Stimulated activated effector memory CD8-positive, alpha-beta T cell treated with anti-CD3 and anti-CD28 coated beads, Interleukin-12 subunit alpha, Interleukin-12 subunit beta, amount 100 ng/mL, for 72 hours (primary cell): ENCODE results near the gene ADAP1.
A peak's percentile ranks its signal among the peaks of the same experiment; 100 is the strongest.

Experiments used
- ATAC-seq: fragments of 150-1000 bp; cut with Tn5 transposase; 2 replicates; pipeline ENCODE4 v1.10.0; 2021
- DNase-seq, 2 donors: peaks; one replicate each; pipeline ENCODE4 v3.0.0; 2021 to 2022; ENCODE audit warnings: low spot score in 2 of 2
- H3K27ac Mint-ChIP-seq: one replicate; pipeline ENCODE4 v1.8.0; 2022; ENCODE audit warnings: mild to moderate bottlenecking, mixed read lengths
- H3K36me3 Mint-ChIP-seq: one replicate; pipeline ENCODE4 v1.8.0; 2022; ENCODE audit warnings: mild to moderate bottlenecking, mixed read lengths
- H3K4me1 Mint-ChIP-seq: one replicate; pipeline ENCODE4 v1.8.0; 2022; ENCODE audit warnings: mixed read lengths
- H3K4me3 Mint-ChIP-seq: one replicate; pipeline ENCODE4 v1.8.0; 2022; ENCODE audit warnings: mild to moderate bottlenecking, mixed read lengths
- H3K9me3 Mint-ChIP-seq: one replicate; pipeline ENCODE4 v1.8.0; 2022; ENCODE audit warnings: mixed read lengths

Gene ADAP1

GRCh38 chr7:981793-982510, 27.5 kb upstream of the ADAP1 start:
- ATAC-seq (no peak), DNase-seq (no peak)
- Mint-ChIP-seq H3K27ac (no peak overlapping the region), H3K4me3 (no peak overlapping the region), H3K9me3 (no peaks in the 10 kb centered on the region), H3K4me1 (no peaks in the 10 kb centered on the region), H3K36me3 (no peaks in the 10 kb centered on the region)

DNA sequence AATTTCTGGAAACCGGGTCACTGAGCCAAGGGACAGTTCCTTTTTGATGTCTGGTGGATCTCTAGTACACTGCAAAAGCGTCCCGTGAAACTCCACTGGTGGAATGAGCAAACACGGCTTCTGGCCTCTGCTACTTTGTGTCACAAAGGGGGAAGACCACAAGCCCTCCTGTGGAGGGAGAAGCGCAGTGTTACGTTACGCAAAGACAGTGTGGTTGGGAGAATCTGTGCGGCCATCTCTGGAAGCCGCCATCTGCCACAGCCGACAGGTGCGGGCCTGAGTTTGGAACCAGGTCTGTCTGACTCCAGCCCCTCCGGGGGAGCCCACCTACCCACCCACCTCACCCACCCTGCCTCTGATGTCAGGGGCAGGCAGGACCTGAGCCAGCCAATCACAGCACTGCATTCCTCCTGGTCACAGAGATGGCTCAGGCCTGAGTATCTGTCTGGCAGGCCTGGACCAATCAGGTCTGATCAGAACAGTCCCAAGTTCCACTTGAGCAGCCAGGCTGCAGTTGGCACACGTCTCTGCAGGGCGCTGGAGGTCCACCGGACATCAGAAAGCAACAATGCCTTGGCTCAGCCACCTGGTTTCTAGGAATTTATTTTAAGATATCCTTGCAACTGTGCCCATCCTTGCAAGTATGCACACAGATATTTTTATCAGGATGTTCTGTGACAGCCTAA, 25.5 kb upstream of the ADAP1 start:
- Mint-ChIP-seq H3K4me3 (no peak overlapping the region), H3K9me3 (no peaks in the 10 kb centered on the region), H3K4me1 (no peaks in the 10 kb centered on the region), H3K36me3 (peaks cover under 1% of the 10 kb centered on the region), H3K27ac (no peak overlapping the region)
- DNase-seq (no peak), ATAC-seq (no peak)

- no peaks in the 10 kb centered on the region for H3K4me1 Mint-ChIP-seq
- H3K4me3 Mint-ChIP-seq = no peak overlapping the region
- peaks cover 8% of the 10 kb centered on the region for H3K36me3 Mint-ChIP-seq
- no peak overlapping the region for H3K27ac Mint-ChIP-seq
- DNase-seq (no peak), ATAC-seq (no peak)
- no peaks in the 10 kb centered on the region for H3K9me3 Mint-ChIP-seq
Measured at GRCh38 chr7:979151-979550, 24.7 kb upstream of the ADAP1 start.

DNA sequence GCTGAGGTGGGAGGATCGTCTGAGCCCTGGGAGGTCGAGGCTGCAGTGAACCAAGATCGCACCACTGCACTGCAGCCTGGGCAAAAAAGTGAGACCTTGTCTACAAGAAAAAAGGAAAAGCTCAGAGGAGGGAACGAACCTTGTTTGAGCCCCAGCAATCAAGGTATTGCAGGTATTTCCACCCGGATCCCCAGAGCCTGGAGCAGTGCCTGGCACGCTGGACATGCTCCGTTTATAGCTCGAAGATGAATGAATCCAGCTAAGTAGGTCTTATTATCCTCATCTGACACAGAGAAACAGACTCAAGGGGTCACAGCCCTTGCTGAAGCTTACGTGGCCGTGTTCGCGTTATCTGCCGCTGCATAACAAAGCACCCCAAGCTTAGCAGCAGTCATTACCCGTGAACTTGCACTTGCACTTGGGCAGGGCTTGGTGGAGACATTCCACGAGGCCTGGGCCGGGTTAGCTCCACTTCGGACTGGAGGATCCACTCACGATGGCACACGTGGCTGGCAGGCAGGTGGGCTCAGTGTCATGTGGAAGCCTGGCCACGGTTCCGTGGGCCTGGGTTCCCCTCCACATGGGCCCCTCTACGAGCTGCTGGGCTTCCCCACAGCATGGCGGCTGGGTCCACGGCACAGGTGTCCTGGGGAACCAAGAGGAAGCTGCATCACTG, 24.1 kb upstream of the ADAP1 start:
- peaks cover 14% of the 10 kb centered on the region for H3K36me3 Mint-ChIP-seq
- no peaks in the 10 kb centered on the region for H3K4me1 Mint-ChIP-seq
- H3K9me3 Mint-ChIP-seq = no peaks in the 10 kb centered on the region
- no peak overlapping the region for H3K4me3 Mint-ChIP-seq
- no peak for DNase-seq
- no peak overlapping the region for H3K27ac Mint-ChIP-seq
- ATAC-seq = no peak

DNA sequence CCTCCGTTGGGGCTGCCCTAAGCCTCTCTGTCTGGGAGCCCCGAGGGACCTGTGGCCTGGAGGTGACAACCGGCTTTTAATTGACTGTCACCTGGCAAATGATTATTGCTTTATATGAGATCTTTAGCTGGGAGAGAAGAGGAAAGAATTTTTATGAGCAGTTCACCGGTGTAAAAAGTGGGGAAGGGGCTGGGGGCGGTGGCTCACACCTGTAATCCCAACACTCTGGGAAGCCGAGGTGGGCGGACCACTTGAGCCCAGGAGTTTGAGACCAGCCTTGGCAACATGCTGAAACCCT, 23.5 kb upstream of the ADAP1 start:
- no peak overlapping the region for H3K4me3 Mint-ChIP-seq
- no peak for ATAC-seq
- no peaks in the 10 kb centered on the region for H3K4me1 Mint-ChIP-seq
- DNase-seq = no peak
- H3K27ac Mint-ChIP-seq = no peak overlapping the region
- no peaks in the 10 kb centered on the region for H3K9me3 Mint-ChIP-seq
- peaks cover 20% of the 10 kb centered on the region for H3K36me3 Mint-ChIP-seq

DNA sequence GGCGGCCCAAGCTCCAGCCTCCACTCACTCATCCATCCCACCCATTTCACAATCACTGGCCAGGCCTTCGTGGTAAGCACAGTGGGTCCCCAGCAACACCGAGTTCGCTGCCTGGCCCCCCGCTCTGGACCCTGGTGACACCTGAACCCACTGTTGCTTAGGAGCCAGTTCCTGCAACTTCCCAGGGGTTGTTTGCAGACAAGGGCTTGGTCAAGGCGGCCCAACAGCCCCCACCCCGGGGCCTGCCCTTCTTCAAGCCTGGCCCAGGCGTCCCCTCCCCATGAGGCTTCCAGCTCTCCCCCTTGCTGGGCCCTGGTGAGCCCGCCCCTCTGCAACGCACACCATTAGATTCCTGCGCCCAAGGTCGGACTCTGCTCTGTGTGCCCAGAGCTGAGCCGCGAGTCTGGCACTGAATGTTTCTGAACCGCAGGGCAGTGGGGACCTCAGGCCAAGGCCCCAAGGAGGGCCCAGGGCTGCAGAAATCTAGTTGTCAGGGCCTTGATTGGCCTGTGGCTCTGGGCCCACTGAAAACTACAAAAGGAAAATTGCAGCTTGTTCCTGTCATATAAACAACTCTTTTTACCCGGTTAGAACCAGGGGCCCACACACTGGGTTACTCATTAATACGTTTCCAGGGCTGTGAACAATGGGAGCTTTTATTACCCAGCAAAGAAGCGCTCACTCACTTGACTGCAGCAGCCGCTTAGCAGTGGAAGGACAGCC, 23.0 kb upstream of the ADAP1 start:
- DNase-seq = no peak
- H3K9me3 Mint-ChIP-seq = no peaks in the 10 kb centered on the region
- H3K36me3 Mint-ChIP-seq = peaks cover 25% of the 10 kb centered on the region
- H3K27ac Mint-ChIP-seq = no peak overlapping the region
- no peak for ATAC-seq
- no peak overlapping the region for H3K4me3 Mint-ChIP-seq
- H3K4me1 Mint-ChIP-seq = no peaks in the 10 kb centered on the region

DNA sequence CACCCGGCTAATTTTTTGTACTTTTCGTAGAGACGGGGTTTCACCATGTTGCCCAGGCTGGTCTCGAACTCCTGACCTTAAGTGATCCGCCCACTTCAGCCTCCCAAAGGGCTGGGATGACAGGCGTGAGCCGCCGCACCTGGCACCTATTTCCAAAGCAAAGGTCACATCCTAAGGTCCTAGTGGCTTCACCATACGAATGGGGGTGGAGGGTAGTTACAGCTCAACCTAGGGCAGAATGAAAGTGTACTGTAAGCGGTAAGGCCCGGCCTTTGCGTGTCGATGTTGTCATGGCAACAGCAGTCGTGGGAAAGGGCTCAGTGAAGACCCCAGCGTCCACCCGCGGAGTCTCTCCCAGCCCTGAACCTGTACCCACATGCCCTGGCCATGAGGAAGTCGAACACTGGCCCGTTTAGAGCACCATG, 22.4 kb upstream of the ADAP1 start:
- Mint-ChIP-seq H3K27ac (no peak overlapping the region), H3K36me3 (peaks cover 31% of the 10 kb centered on the region), H3K4me1 (peaks cover 3% of the 10 kb centered on the region), H3K4me3 (no peak overlapping the region), H3K9me3 (no peaks in the 10 kb centered on the region)
- DNase-seq (no peak), ATAC-seq (no peak)

GRCh38 chr7:975702-976473, 21.4 kb upstream of the ADAP1 start:
- Mint-ChIP-seq H3K4me1 (peaks cover 11% of the 10 kb centered on the region), H3K4me3 (peak overlapping the region; percentile 88), H3K27ac (peak overlapping the region; percentile 90), H3K9me3 (no peaks in the 10 kb centered on the region), H3K36me3 (peaks cover 41% of the 10 kb centered on the region)
- ATAC-seq (no peak), DNase-seq (no peak)

GRCh38 chr7:974820-975681, 20.6 kb upstream of the ADAP1 start, which contains the start of gene COX19:
COX19 (minus strand) TSS chr7:975549; CDS start chr7:975509, 40 bp downstream.
- H3K4me3 Mint-ChIP-seq = peak within 1 kb of the TSS; percentile 88
- H3K36me3 Mint-ChIP-seq = peaks cover 49% of the 10 kb centered on the region
- no peaks in the 10 kb centered on the region for H3K9me3 Mint-ChIP-seq
- peak within 1 kb of the TSS; percentile 90 for H3K27ac Mint-ChIP-seq
- peak; percentile 90 to 92 for DNase-seq
- peak; percentile 95 for ATAC-seq
- H3K4me1 Mint-ChIP-seq = peaks cover 13% of the 10 kb centered on the region

DNA sequence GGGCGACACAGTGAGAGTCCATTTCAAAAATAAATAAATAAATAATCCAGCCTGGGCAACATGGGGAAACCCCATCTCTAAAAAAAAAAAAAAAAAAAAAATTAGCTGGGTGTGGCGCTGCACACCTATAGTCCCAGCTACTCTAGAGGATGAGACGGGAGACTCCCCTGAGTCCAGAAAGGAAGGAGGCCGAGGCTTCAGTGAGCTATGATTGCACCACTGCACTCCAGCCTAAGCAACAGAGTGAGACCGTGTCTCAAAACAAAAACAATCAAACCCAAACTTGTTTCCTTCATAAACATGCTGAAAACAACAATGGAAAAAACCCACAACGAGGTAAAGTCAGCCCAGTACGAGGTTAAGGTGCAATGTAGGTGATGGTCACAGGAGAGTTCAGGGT, 19.7 kb upstream of the ADAP1 start:
- Mint-ChIP-seq H3K27ac (peak overlapping the region; percentile 90), H3K4me1 (peaks cover 13% of the 10 kb centered on the region), H3K4me3 (peak overlapping the region; percentile 88), H3K9me3 (no peaks in the 10 kb centered on the region), H3K36me3 (peaks cover 58% of the 10 kb centered on the region)
- DNase-seq (no peak), ATAC-seq (no peak)

DNA sequence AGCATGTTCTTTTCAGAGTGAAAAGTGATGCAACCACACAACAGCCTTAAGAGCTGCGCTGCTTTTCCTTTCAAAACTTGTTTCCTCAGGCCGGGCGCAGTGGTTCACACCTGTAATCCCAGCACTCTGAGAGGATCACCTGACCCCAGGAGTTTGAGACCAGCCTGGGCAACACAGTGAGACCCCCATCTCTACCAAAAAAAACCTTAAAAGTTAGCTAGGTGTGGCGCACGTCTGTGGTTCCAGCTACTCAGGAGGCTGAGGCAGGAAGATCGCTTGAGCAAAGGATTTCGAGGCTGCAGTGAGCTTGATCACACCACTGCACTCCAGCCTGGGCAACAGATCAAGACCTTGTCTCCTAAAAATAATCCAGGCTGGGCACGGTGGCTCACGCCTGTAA, 18.8 kb upstream of the ADAP1 start:
- H3K27ac Mint-ChIP-seq = no peak overlapping the region
- H3K4me1 Mint-ChIP-seq = peaks cover 13% of the 10 kb centered on the region
- H3K36me3 Mint-ChIP-seq = peaks cover 67% of the 10 kb centered on the region
- DNase-seq = no peak
- H3K4me3 Mint-ChIP-seq = peak overlapping the region; percentile 88
- no peak for ATAC-seq
- no peaks in the 10 kb centered on the region for H3K9me3 Mint-ChIP-seq

GRCh38 chr7:972676-973309, 18.3 kb upstream of the ADAP1 start:
- DNase-seq (no peak), ATAC-seq (no peak)
- H3K4me1 Mint-ChIP-seq = peaks cover 16% of the 10 kb centered on the region
- no peak overlapping the region for H3K27ac Mint-ChIP-seq
- H3K4me3 Mint-ChIP-seq = peak overlapping the region; percentile 88
- no peaks in the 10 kb centered on the region for H3K9me3 Mint-ChIP-seq
- peaks cover 72% of the 10 kb centered on the region for H3K36me3 Mint-ChIP-seq

GRCh38 chr7:972110-972509, 17.6 kb upstream of the ADAP1 start:
- Mint-ChIP-seq H3K4me3 (no peak overlapping the region), H3K4me1 (peaks cover 19% of the 10 kb centered on the region), H3K27ac (no peak overlapping the region), H3K36me3 (peaks cover 79% of the 10 kb centered on the region), H3K9me3 (no peaks in the 10 kb centered on the region)
- no peak for ATAC-seq
- no peak for DNase-seq

DNA sequence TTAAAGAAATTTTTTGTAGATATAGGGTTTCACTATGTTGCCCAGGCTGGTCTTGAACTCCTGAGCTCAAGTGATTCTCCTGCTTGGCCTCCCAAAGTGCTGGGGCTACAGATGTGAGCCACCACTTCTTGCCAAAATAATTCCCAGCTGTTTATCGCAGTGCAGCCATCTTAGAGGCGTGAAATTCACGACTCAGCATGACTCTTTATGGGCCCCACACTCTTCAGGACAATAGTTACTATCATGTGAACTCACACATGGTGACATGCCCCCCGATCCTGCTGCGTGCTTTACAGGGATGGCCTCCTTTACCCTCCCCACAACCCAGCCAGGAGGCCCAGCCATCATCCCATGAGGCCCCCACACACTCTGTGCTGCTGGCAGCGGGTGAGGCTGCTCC, 16.3 kb upstream of the ADAP1 start:
- Mint-ChIP-seq H3K4me1 (peaks cover 27% of the 10 kb centered on the region), H3K9me3 (no peaks in the 10 kb centered on the region), H3K27ac (peak overlapping the region; percentile 26), H3K4me3 (no peak overlapping the region), H3K36me3 (peaks cover 92% of the 10 kb centered on the region)
- no peak for ATAC-seq
- DNase-seq = no peak
